Right cardiac atrium (tissue), 5 donors: ENCODE results near the gene RNF175. TPM values are rescaled to one million over a fixed set of nuclear protein-coding genes. Genes with fewer than 3 reads are reported as not detected.

Experiments
- ATAC-seq, 2 donors: fragments of 200-7000 bp; cut with Tn5 transposase; one replicate each; pipeline versions ENCODE4 v1.8.0 to v1.9.1; 2020; ENCODE audit warnings: moderate library complexity in 2 of 2, mild to moderate bottlenecking in 1 of 2
- DNase-seq, 3 donors: peaks; one replicate each; pipeline ENCODE4 v3.0.0-alpha.2; 2020
- H3K27ac ChIP-seq: one replicate; pipeline ENCODE4 v1.5.1; 2013; ENCODE audit warnings: mild to moderate bottlenecking, low read length, control low read depth, moderate library complexity
- H3K27me3 ChIP-seq: one replicate; pipeline ENCODE4 v1.6.1; 2013; ENCODE audit not compliant: control insufficient read depth, insufficient read depth
- H3K4me1 ChIP-seq: one replicate; pipeline ENCODE4 v1.6.1; 2013; ENCODE audit warnings: low read length; ENCODE audit not compliant: control insufficient read depth, insufficient read depth
- H3K4me3 ChIP-seq: one replicate; pipeline ENCODE4 v1.5.1; 2013; ENCODE audit warnings: low read length, control low read depth
- H3K9me3 ChIP-seq: one replicate; pipeline ENCODE4 v1.6.1; 2013; ENCODE audit warnings: low read length; ENCODE audit not compliant: control insufficient read depth
- WGBS: extraction: QIAGEN DNeasy Blood & Tissue Kit; methylation state at CpG from one replicate; pipeline ENCODE4 v1.1.7; 2013; 5-methylcytosine and 5-hydroxymethylcytosine counted together
- intact Hi-C, 4 donors: fragments of 100-400 bp; cut with DNase I; formaldehyde crosslinking; loops; one replicate each; pipeline versions ENCODE4 v1.11.0 to v1.14.0; 2022 to 2023
- polyA plus RNA-seq: library from polyadenylated mRNA; stranded (reverse); fragments of 200-250 nt; gene quantifications from one replicate; pipeline ENCODE4 v1.2.3, GENCODE V29; 2013
- total RNA-seq, 4 donors: library from RNA; stranded (reverse); fragmentation: NEBNext Ultra II Directional; extraction: Animal tissue kit (Norgen Biotek cat#: 25700); gene quantifications; one replicate each; pipeline ENCODE4 v1.2.1, GENCODE V29; 2021
- donor health status: healthy with polysubstance abuse.
- donor health status: DM: no; HTN: yes; CAD: no.
- donor health status: DM: no; HTN: no; CAD: no.
- donor health status: DM: no; HTN: yes; CAD: no; lungs with severe emphysema.
- donor health status: DM: yes; HTN: yes; CAD: no.

Gene RNF175
- total and polyA plus RNA-seq, 5 donors, result 3.3 to 10.6 (median 9.1) TPM

DNA sequence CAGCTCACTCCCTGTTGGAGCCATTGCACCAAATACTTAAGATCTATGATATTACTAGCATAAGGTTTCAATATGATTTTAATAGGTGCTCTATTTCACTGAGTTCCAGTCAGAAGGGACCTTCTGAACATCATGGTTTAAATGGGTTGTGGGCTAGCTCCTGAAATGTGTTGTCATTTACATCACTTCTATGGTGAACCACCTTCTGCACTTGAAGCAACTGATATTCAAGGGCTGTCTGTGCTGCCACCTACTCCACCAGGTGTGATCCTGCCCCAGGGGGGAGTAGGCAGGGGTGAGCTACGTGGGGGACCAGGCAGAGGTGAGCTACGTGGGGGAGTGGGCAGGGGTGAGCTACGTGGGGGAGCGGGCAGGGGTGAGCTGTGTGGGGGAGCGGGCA, 35.2 kb downstream of the RNF175 start:
- Histone ChIP-seq H3K4me1 (peaks cover 2% of the 10 kb centered on the region), H3K27me3 (no peaks in the 10 kb centered on the region), H3K9me3 (no peaks in the 10 kb centered on the region), H3K4me3 (no peak overlapping the region), H3K27ac (no peak overlapping the region)
- WGBS, result 87% methylated on average over 5 of the region's 5 CpGs
- DNase-seq, result no peak
- no peak for ATAC-seq
- intact Hi-C loops, result no loop called here

DNA sequence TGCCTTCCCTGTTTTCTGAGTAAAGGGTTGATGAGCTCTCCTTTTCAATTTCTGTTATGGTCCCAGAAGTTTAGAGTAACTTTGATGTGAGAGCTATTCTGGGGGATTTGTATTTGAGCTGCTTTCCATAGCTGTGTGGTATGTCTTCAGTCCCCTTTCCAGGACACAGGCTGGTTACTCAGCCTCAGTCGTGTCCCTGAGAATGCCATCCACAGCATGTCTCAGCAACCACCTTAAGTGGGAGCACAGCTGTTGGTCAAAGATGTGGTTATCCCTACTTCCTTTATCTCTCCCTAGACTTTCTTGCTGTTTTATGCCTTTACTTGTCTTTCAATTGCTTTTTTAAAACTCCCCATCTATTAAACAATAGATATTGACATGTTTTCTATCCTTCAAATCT, 37.8 kb downstream of the RNF175 start:
- no peaks in the 10 kb centered on the region for H3K9me3 ChIP-seq
- no peak overlapping the region for H3K4me3 ChIP-seq
- peaks cover 2% of the 10 kb centered on the region for H3K4me1 ChIP-seq
- DNase-seq (no peak), ATAC-seq (no peak)
- WGBS, result 58% methylated on average over 1 of the region's 1 CpG
- no peak overlapping the region for H3K27ac ChIP-seq
- intact Hi-C loops, result no loop called here
- H3K27me3 ChIP-seq, result no peaks in the 10 kb centered on the region

DNA sequence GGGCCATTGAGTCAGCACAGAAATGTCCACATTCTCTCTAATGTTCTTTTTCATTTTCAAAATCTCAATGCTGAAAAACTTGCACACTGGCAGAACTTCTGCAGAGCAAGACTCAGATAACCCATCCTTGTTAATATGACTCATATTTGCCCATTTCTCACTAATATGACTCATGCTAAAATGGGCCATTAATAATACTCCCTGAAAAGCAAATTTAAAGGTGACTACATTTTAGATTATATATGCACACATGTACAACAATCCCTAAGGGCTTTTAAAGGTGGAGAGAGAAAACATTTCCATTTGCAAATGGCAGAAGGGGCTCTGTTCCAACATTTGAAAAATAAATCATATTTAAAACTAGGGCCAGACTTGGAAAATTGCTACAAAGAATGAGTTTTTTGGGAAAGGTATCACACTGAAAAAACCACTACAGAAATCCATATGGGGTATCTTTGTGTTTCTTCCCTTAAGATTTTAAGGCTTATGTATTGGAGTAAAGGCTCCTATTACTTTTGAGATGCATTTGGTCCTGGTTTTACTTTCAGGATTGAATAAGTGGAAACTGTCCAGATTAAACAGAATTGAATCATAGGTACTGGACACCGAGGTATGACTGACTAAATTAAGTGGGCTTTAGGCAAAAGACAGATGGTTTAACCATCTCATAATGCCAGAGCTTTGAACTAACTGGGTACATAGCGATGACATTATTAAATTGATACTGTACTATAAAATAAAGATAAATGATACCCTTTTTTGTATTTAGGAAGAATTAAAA, 45.8 kb downstream of the RNF175 start:
- no peak overlapping the region for H3K27ac ChIP-seq
- H3K9me3 ChIP-seq, result no peaks in the 10 kb centered on the region
- DNase-seq (no peak), ATAC-seq (no peak)
- no peak overlapping the region for H3K4me3 ChIP-seq
- H3K4me1 ChIP-seq, result no peaks in the 10 kb centered on the region
- WGBS, result 90% methylated on average over 2 of the region's 2 CpGs
- intact Hi-C loops, result no loop called here
- H3K27me3 ChIP-seq, result no peaks in the 10 kb centered on the region

- Histone ChIP-seq H3K27me3 (no peaks in the 10 kb centered on the region), H3K4me1 (no peaks in the 10 kb centered on the region), H3K4me3 (no peak overlapping the region), H3K9me3 (no peaks in the 10 kb centered on the region), H3K27ac (no peak overlapping the region)
- 100% methylated on average over 1 of the region's 1 CpG for WGBS
- ATAC-seq, result no peak
- no peak for DNase-seq
- intact Hi-C loops, result no loop called here
Measured at GRCh38 chr4:153710681-153711080, 49.1 kb downstream of the RNF175 start.

GRCh38 chr4:153706519-153706918, 53.3 kb downstream of the RNF175 start:
- ATAC-seq, result no peak
- intact Hi-C loops, result no loop called here
- DNase-seq, result no peak
- Histone ChIP-seq H3K4me1 (no peaks in the 10 kb centered on the region), H3K27me3 (no peaks in the 10 kb centered on the region), H3K9me3 (no peaks in the 10 kb centered on the region), H3K4me3 (no peak overlapping the region), H3K27ac (no peak overlapping the region)

DNA sequence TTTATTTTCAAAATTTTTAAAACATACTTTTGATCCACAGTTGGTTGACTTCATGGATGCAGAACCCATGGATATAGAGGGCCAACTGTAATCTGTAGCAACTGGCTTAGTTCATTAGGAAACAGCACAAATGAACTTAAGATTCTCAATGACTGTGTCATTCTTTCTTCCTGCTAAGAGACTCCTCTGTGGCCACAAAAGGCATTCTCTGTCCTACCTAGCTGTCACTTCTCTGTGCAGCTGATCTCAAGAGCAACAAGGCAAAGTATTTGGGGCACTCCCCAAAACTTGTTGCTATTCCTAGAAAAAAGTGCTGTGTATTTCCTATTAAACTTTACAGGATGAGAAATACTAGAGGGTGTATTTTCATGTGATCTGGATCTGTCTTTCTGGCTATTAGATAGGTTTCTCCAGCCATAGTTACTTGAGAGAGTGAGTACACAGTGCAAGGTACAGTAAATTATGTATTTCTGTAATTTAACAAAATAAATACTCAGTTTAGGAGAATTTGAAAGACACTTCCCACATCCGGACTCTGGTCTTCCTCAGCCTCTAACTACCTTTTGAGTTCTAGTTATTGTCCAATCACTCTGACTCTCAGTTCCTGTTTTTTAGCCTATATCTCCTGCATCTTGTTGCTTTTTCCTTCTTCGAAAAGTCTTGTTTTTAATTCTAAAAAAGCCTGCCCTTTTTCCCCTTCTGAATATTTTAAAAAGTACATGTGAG, 53.9 kb downstream of the RNF175 start:
- no peaks in the 10 kb centered on the region for H3K9me3 ChIP-seq
- no peak overlapping the region for H3K4me3 ChIP-seq
- 71% methylated on average over 2 of the region's 2 CpGs for WGBS
- no peaks in the 10 kb centered on the region for H3K4me1 ChIP-seq
- H3K27me3 ChIP-seq, result no peaks in the 10 kb centered on the region
- no peak overlapping the region for H3K27ac ChIP-seq
- intact Hi-C loops, result no loop called here
- ATAC-seq (no peak), DNase-seq (no peak)

- WGBS, result 90% methylated on average over 7 of the region's 7 CpGs
- intact Hi-C loops, result no loop called here
- no peaks in the 10 kb centered on the region for H3K4me1 ChIP-seq
- no peaks in the 10 kb centered on the region for H3K27me3 ChIP-seq
- DNase-seq (peak in 1 of 3 donors; percentile 10), ATAC-seq (no peak)
- H3K27ac ChIP-seq, result no peak overlapping the region
- H3K4me3 ChIP-seq, result no peak overlapping the region
- H3K9me3 ChIP-seq, result no peaks in the 10 kb centered on the region
Measured at GRCh38 chr4:153704522-153704921, 55.3 kb downstream of the RNF175 start.

- intact Hi-C loops, result no loop called here
- peaks cover 2% of the 10 kb centered on the region for H3K9me3 ChIP-seq
- H3K4me1 ChIP-seq, result no peaks in the 10 kb centered on the region
- peak overlapping the region; percentile 67 for H3K4me3 ChIP-seq
- WGBS, result 18% methylated on average over 9 of the region's 9 CpGs
- H3K27ac ChIP-seq, result no peak overlapping the region
- H3K27me3 ChIP-seq, result no peaks in the 10 kb centered on the region
- DNase-seq, result no peak
- no peak for ATAC-seq
Measured at GRCh38 chr4:153684971-153685371, 74.9 kb downstream of the RNF175 start.

DNA sequence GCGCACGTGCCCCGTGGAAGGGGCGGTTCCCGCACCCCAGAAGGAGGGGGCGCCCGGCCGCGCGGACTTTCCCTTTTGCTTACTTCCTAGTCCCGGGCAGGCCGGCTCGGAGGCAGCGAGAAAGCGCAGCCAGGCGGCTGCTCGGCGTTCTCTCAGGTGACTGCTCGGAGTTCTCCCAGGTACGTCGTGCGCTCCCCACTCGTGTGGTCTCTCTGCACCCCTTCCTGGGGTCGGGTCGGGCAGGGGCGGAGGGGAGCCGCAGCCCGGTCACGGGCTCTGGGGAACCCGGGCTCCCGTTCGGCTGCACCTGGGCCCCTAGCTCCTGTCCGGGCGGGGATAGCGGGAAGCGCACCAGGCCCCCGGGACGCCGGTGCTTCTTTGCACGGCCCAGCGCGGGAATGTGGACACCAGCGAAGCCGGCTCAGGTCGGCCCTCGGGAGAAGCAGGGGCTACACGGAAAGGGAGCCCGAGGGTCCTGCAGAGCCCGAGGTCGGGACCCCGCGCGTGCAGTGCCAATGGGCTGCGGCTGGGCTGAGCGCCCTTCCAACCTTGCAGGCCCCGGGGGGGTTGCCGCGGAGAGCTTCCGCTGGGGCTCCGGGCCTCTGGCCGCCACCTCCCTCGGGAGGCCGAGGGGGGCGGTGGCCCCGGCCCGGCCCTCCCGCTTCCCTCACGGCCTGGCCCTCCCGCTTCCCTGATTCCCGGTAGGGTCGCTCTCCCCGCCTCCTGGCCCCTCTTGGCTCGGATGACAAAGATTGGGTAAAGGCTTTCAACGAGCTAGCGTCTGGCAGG, 75.4 kb downstream of the RNF175 start, which contains the start of gene TLR2:
Gene TLR2 (plus strand): TSS at position 99 of the 789 bp plus-strand sequence. CDS start 18,628 bp downstream, outside the sequence.
- under 1% methylated on average over 75 of the region's 75 CpGs for WGBS
- intact Hi-C loops, result no loop called here
- H3K4me1 ChIP-seq, result no peaks in the 10 kb centered on the region
- H3K9me3 ChIP-seq, result peaks cover 2% of the 10 kb centered on the region
- ATAC-seq, result peak; percentile 91 to 93
- peak within 1 kb of the TSS; percentile 67 for H3K4me3 ChIP-seq
- peak; percentile 56 to 90 (median 84) for DNase-seq
- H3K27me3 ChIP-seq, result no peaks in the 10 kb centered on the region
- no peak within 1 kb of the TSS for H3K27ac ChIP-seq

GRCh38 chr4:153683763-153684181, 76.1 kb downstream of the RNF175 start:
- 10% methylated on average over 27 of the region's 27 CpGs for WGBS
- DNase-seq, result no peak
- Histone ChIP-seq H3K27me3 (no peaks in the 10 kb centered on the region), H3K4me1 (no peaks in the 10 kb centered on the region), H3K27ac (no peak overlapping the region), H3K4me3 (peak overlapping the region; percentile 67), H3K9me3 (peaks cover 2% of the 10 kb centered on the region)
- ATAC-seq, result no peak
- intact Hi-C loops, result no loop called here

DNA sequence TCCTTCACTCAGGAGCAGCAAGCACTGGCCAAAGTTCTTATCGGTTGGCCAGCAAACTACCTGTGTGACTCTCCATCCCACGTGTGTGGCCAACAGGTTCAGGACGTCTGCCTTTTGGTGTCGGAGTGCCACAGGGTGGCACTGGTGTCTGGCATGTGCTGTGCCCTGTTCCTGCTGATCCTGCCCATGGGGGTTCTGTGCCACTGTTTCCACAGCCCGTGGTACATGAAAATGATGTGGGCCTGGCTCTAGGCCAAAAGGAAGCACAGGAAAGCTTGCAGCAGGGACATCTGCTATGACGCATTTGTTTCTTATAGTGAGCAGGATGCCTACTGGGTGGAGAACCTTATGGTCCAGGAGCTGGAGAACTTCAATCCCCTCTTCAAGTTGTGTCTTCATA, 80.3 kb downstream of the RNF175 start:
- Histone ChIP-seq H3K27ac (no peak overlapping the region), H3K4me3 (no peak overlapping the region), H3K4me1 (no peaks in the 10 kb centered on the region), H3K9me3 (peaks cover 3% of the 10 kb centered on the region), H3K27me3 (no peaks in the 10 kb centered on the region)
- intact Hi-C loops, result no loop called here
- WGBS, result 72% methylated on average over 6 of the region's 6 CpGs
- DNase-seq (peak; percentile 31 to 47 (median 42)), ATAC-seq (no peak)
